Skeletal muscle satellite cell (primary cell): ENCODE measurements around the gene OPCML.

Source experiments
- H3K27me3 ChIP-seq: 2 replicates; pipeline ENCODE4 v1.7.0; 2013; ENCODE audit warnings: low read length; ENCODE audit not compliant: control insufficient read depth, insufficient read depth
- H3K36me3 ChIP-seq: 2 replicates; pipeline ENCODE4 v1.7.0; 2013; ENCODE audit warnings: mild to moderate bottlenecking, control low read depth, low read length; ENCODE audit not compliant: insufficient read depth
- H3K4me1 ChIP-seq: 2 replicates; pipeline ENCODE4 v1.7.0; 2013; ENCODE audit warnings: low read length; ENCODE audit not compliant: control insufficient read depth, insufficient read depth
- H3K4me2 ChIP-seq: 2 replicates; pipeline ENCODE4 v1.7.0; 2013; ENCODE audit warnings: mild to moderate bottlenecking, low read length
- H3K4me3 ChIP-seq: 2 replicates; pipeline ENCODE4 v1.7.0; 2013; ENCODE audit warnings: low read length
- H3K9ac ChIP-seq: 2 replicates; pipeline ENCODE4 v1.7.0; 2013; ENCODE audit warnings: mild to moderate bottlenecking, low read depth, low read length, moderate library complexity
- H3K9me3 ChIP-seq: replicated peaks from 2 replicates; pipeline ENCODE4 v1.7.0; 2013; ENCODE audit warnings: mild to moderate bottlenecking, control low read depth, low read length

Gene OPCML

GRCh38 chr11:133029107-133029506 is 503.2 kb downstream of the OPCML start:
- H3K27me3 ChIP-seq, result no peaks in the 10 kb centered on the region
- no peak overlapping the region for H3K9ac ChIP-seq
- H3K36me3 ChIP-seq, result no peaks in the 10 kb centered on the region
- H3K4me3 ChIP-seq, result no peak overlapping the region
- H3K4me2 ChIP-seq, result no peak overlapping the region
- no peaks in the 10 kb centered on the region for H3K9me3 ChIP-seq
- no peaks in the 10 kb centered on the region for H3K4me1 ChIP-seq

GRCh38 chr11:133026952-133027351 is 505.3 kb downstream of the OPCML start:
- no peak overlapping the region for H3K4me3 ChIP-seq
- H3K9ac ChIP-seq, result no peak overlapping the region
- no peaks in the 10 kb centered on the region for H3K4me1 ChIP-seq
- H3K36me3 ChIP-seq, result no peaks in the 10 kb centered on the region
- H3K4me2 ChIP-seq, result no peak overlapping the region
- H3K9me3 ChIP-seq, result no peaks in the 10 kb centered on the region
- H3K27me3 ChIP-seq, result no peaks in the 10 kb centered on the region

- H3K9me3 ChIP-seq, result no peaks in the 10 kb centered on the region
- H3K9ac ChIP-seq, result no peak overlapping the region
- H3K4me1 ChIP-seq, result no peaks in the 10 kb centered on the region
- H3K4me2 ChIP-seq, result no peak overlapping the region
- H3K4me3 ChIP-seq, result no peak overlapping the region
- no peaks in the 10 kb centered on the region for H3K36me3 ChIP-seq
- no peaks in the 10 kb centered on the region for H3K27me3 ChIP-seq
These were observed 508.0 kb downstream of the OPCML start for GRCh38 chr11:133024301-133024700.

- no peaks in the 10 kb centered on the region for H3K27me3 ChIP-seq
- H3K4me1 ChIP-seq, result no peaks in the 10 kb centered on the region
- H3K4me3 ChIP-seq, result no peak overlapping the region
- H3K9me3 ChIP-seq, result no peaks in the 10 kb centered on the region
- H3K9ac ChIP-seq, result no peak overlapping the region
- H3K36me3 ChIP-seq, result no peaks in the 10 kb centered on the region
- no peak overlapping the region for H3K4me2 ChIP-seq
These were observed 509.1 kb downstream of the OPCML start for GRCh38 chr11:133023232-133023631.

- H3K36me3 ChIP-seq, result no peaks in the 10 kb centered on the region
- no peak overlapping the region for H3K4me2 ChIP-seq
- H3K9me3 ChIP-seq, result no peaks in the 10 kb centered on the region
- H3K4me1 ChIP-seq, result no peaks in the 10 kb centered on the region
- H3K4me3 ChIP-seq, result no peak overlapping the region
- H3K27me3 ChIP-seq, result no peaks in the 10 kb centered on the region
- H3K9ac ChIP-seq, result no peak overlapping the region
These were observed 510.7 kb downstream of the OPCML start for GRCh38 chr11:133021553-133021952.

- no peaks in the 10 kb centered on the region for H3K9me3 ChIP-seq
- H3K4me1 ChIP-seq, result no peaks in the 10 kb centered on the region
- no peaks in the 10 kb centered on the region for H3K36me3 ChIP-seq
- H3K27me3 ChIP-seq, result no peaks in the 10 kb centered on the region
- H3K4me3 ChIP-seq, result no peak overlapping the region
- H3K4me2 ChIP-seq, result no peak overlapping the region
- H3K9ac ChIP-seq, result no peak overlapping the region
These were observed 512.0 kb downstream of the OPCML start for GRCh38 chr11:133020372-133020714.

GRCh38 chr11:133019545-133020371 is 512.5 kb downstream of the OPCML start:
- H3K4me2 ChIP-seq, result no peak overlapping the region
- no peaks in the 10 kb centered on the region for H3K9me3 ChIP-seq
- H3K9ac ChIP-seq, result no peak overlapping the region
- no peaks in the 10 kb centered on the region for H3K27me3 ChIP-seq
- H3K36me3 ChIP-seq, result no peaks in the 10 kb centered on the region
- H3K4me1 ChIP-seq, result no peaks in the 10 kb centered on the region
- no peak overlapping the region for H3K4me3 ChIP-seq

GRCh38 chr11:133015457-133015856 is 516.8 kb downstream of the OPCML start:
- Histone ChIP-seq H3K9ac (no peak overlapping the region), H3K9me3 (no peaks in the 10 kb centered on the region), H3K27me3 (no peaks in the 10 kb centered on the region), H3K4me2 (no peak overlapping the region), H3K36me3 (no peaks in the 10 kb centered on the region), H3K4me3 (no peak overlapping the region), H3K4me1 (no peaks in the 10 kb centered on the region)

GRCh38 chr11:133014337-133014736 is 518.0 kb downstream of the OPCML start:
- no peak overlapping the region for H3K4me2 ChIP-seq
- H3K4me1 ChIP-seq, result no peaks in the 10 kb centered on the region
- no peak overlapping the region for H3K9ac ChIP-seq
- H3K36me3 ChIP-seq, result no peaks in the 10 kb centered on the region
- H3K27me3 ChIP-seq, result no peaks in the 10 kb centered on the region
- H3K4me3 ChIP-seq, result no peak overlapping the region
- no peaks in the 10 kb centered on the region for H3K9me3 ChIP-seq

- Histone ChIP-seq H3K4me2 (no peak overlapping the region), H3K9ac (no peak overlapping the region), H3K27me3 (no peaks in the 10 kb centered on the region), H3K4me1 (no peaks in the 10 kb centered on the region), H3K9me3 (no peaks in the 10 kb centered on the region), H3K4me3 (no peak overlapping the region), H3K36me3 (no peaks in the 10 kb centered on the region)
These were observed 519.5 kb downstream of the OPCML start for GRCh38 chr11:133012803-133013202.

- H3K4me2 ChIP-seq, result no peak overlapping the region
- no peaks in the 10 kb centered on the region for H3K9me3 ChIP-seq
- H3K9ac ChIP-seq, result no peak overlapping the region
- H3K36me3 ChIP-seq, result no peaks in the 10 kb centered on the region
- H3K4me1 ChIP-seq, result no peaks in the 10 kb centered on the region
- no peak overlapping the region for H3K4me3 ChIP-seq
- no peaks in the 10 kb centered on the region for H3K27me3 ChIP-seq
These were observed 520.7 kb downstream of the OPCML start for GRCh38 chr11:133011604-133012003.

GRCh38 chr11:133007027-133007584 is 525.2 kb downstream of the OPCML start:
- Histone ChIP-seq H3K9ac (no peak overlapping the region), H3K4me1 (no peaks in the 10 kb centered on the region), H3K4me3 (no peak overlapping the region), H3K36me3 (no peaks in the 10 kb centered on the region), H3K4me2 (no peak overlapping the region), H3K27me3 (no peaks in the 10 kb centered on the region), H3K9me3 (no peaks in the 10 kb centered on the region)
